Ammon's horn (tissue), 1 donor: Measurements from ENCODE around the gene CENPE.
"Not testable (repeated sequence)": the region's sequence is repeated elsewhere in the genome, so short reads cannot be mapped to it uniquely, and the experiment has no call there.

Experiments used
- DNase-seq: peaks from one replicate; pipeline ENCODE4 v3.0.0-alpha.2; 2016; ENCODE audit warnings: low spot score

The CENPE gene

DNA sequence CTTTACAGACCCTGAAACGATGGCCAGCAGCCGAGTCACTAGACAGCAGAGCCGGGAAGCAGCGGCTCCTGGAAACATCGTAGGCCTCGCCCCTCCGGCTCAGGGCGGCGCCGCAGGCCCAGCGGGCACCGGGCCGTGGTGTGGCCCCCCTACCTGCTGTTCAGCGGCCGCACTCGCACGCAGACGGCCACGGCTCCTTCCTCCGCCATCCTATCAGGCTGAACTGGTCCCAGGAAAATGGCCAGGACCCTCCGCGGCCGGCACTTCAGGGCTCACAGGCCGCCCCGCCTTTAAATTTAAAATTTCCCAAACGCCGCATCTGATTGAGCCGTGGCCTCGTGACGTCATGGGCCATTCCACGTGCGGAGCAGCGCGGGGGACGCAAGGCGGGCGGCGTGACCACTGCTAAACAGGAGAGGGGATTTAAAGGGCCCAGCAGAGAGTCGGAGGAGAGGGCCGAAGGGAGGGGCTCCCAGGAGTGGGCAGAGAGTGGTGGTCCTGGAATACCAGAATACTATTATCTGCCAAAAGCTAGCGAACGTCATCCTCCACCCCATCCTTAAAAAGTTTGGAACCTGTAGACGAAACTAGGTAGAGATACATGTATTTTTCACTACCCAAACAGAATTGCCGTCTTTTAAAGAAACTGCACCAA lies at the start of gene CENPE:
Gene CENPE, minus strand, starts transcription at position 233 of the 655 bp plus-strand sequence. Its CDS starts 24 bp downstream, at position 209.
- DNase-seq, result peak; percentile 86

GRCh38 chr4:103244251-103244650 lies 46.1 kb upstream of the CENPE start:
- no peak for DNase-seq

DNA sequence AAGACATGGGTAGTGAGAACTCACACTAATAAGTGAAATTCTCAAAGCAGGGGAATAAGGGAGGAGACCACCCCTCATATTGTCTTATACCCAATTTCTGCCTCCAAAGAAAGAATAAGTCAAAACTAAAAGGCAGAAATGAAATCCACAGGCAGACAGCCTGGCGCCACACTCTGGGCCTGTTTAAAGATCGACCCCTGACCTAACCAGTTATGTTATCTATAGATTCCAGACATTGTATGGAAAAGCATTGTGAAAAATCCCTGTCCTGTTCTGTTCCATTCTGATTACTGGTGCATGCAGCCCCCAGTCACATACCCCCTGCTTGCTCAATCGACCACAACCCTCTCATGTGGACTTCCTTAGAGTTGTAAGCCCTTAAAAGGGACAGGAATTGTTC lies 32.8 kb upstream of the CENPE start:
- DNase-seq, result not testable (repeated sequence)

DNA sequence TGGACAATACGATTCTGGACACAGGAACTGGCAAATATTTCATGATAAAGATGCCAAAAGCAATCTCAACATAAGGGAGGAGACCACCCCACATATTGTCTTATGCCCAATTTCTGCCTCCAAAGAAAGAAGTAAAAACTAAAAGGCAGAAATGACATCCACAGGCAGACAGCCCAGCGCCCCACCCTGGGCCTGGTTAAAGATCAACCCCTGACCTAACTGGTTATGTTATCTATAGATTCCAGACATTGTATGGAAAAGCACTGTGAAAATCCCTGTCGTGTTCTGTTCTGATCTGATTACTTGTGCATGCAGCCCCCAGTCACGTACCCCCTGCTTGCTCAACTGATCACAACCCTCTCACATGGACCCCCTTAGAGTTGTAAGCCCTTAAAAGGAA lies 25.4 kb upstream of the CENPE start:
- not testable (repeated sequence) for DNase-seq

DNA sequence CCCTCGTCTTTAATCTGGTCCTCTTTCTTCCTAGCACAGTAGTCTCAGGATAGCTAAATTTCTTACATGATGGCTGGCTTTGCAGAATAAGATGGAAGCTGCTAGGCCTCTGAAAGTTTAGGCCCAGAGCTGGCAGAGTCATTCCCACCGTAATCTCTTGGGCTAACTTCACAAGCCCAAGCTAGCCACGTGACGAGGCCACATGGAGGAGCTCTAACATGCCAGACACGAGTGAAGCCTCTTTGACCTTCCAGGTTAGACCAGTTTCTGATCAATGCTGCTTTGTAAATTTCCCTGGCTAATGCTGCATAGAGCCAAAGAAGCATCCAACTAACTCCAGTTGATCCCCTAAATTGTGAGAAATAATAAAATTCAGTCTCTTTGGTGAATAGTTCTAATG lies 9.5 kb upstream of the CENPE start:
- DNase-seq, result no peak

DNA sequence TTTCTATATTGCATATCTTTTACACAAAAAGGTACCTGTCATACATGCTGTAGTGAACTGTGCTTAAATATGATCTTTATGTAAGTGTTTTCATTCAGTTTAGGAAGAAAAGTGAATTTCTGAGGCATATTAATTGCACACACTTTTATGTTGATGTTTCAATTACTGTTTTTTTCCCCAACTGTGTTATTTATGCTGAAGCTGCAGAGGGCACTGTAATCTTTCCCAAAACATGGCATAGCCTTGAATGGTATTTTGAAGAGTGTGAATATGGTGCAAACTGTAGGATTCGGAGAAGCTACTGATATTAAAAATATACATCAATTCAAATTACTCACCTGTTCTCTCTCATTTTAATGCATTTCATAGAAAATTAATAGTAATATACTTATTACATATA lies 6.0 kb upstream of the CENPE start:
- peak; percentile 52 for DNase-seq

DNA sequence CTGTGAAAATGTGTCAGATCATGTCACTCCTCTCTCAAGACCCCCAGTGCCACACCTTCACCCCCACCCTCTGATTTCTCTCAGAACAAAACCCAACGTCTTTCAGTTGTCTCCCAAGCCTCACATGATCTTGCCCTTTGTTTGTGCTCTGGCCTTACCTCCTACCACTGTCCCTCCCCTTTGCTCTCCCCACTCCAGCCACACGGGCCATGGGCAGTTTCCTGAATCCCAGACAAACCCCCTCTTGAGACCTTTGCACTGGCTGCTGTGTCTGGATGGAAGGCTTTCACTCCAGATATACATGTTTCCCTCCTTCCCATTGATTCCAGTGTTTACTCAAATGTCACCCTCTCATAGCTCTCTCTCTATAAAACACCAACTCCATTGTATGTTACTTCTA lies 3.6 kb upstream of the CENPE start:
- no peak for DNase-seq

DNA sequence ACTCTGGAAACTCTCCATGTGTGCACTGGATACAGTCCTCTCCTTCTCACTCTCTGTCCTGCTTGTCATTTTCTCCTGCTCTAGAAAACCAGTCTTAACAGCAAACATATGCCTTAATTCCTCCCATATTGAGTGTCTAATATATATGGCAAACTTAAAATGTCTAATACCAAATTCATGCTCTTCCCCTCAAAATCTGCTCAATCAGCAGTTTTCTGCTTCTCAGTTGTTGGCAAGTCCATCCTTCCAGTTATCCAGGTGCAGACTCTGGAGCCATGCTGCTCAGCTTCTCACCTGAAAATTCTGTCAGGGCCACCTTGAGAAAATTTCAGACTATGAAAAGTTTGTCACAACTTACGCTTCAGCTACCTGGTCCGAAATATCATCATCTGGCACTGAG lies 3.1 kb upstream of the CENPE start:
- no peak for DNase-seq

DNA sequence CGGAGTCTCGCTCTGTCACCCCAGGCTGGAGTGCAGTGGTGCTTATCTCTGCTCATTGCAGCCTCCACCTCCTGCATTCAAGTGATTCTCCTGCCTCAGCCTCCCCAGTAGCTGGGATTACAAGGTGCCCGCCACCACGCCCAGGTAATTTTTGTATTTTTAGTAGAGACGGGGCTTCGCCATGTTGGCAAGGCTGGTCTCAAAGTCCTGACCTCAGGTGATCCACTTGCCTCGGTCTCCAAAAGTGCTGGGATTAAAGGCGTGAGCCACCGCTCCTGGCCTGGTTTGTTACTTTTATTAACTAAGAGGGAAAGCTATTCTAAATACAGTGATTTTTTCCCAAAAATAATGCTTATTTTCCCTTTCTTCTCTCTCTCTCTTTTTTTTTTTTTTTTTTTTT lies 866 bp upstream of the CENPE start:
- no peak for DNase-seq

GRCh38 chr4:103197765-103198110 lies 405 bp downstream of the CENPE start:
- no peak for DNase-seq

DNA sequence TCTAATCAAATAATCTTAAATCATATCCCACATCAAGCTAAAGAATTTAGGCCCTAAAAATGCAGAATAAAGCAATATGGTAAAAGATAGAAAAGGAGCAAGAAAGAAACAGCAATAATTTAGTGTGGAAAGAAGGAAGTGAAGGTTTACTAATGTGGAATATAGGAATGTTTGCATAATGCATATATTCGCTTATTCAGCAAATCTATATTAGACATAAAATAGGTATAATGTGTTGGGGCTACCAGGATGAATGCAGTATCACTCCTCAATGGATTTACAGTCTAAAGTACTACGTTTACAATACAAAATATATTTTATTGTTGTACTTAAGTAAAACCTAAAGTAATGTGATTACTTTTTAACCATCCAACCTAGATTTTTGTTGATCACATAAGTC lies 4.7 kb downstream of the CENPE start:
- DNase-seq, result no peak

GRCh38 chr4:103171006-103171405 lies 27.1 kb downstream of the CENPE start:
- DNase-seq, result no peak

DNA sequence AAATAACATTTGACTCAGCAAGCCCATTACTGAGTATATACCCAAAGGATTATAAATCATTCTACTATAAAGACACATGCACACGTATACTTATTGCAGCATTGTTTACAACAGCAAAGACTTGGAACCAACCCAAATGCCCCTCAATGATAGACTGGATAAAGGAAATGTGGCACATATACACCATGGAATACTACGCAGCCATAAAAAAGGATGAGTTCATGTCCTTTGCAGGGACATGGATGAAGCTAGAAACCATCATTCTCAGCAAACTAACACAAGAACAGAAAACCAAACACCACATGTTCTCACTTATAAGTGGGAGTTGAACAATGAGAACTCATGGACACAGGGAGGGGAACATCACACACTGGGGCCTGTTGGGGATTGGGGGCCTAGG lies 28.4 kb downstream of the CENPE start:
- DNase-seq, result not testable (repeated sequence)

DNA sequence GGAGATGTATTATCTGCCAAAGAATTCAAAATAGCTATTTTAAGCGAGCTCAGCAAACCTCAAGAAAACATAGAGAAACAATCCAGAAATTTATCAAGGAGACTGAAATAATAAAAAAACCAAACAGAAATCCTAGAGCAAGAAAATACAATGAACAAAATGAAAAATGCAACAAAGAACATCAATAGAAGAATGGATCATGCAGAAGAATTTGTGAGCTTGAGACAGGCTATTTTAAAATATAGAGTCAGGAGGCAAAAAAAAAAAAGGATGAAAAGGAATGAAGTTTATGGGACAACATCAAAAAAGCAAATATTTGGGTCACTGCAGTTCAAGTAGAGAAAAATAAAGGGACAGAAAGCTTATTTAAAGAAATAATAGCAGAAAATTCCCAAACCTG lies 29.1 kb downstream of the CENPE start:
- DNase-seq, result no peak

DNA sequence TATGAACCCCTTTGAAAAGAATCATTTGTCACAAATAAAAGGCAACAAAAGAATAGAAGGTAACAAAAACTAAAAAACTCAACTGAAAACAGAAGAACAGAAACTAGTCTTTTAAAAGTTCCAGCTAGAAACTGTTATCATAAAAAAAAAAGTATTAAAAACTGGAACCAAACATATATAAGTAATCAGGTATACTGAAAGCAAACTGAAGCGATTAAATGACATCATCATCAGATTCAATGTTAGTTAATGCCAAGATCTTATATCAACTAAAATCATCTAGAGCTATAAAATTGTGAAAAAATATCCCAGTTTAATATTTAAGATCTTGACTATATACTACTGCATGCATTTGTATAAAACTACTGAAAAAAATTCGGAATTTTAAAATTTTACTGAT lies 36.0 kb downstream of the CENPE start:
- no peak for DNase-seq

DNA sequence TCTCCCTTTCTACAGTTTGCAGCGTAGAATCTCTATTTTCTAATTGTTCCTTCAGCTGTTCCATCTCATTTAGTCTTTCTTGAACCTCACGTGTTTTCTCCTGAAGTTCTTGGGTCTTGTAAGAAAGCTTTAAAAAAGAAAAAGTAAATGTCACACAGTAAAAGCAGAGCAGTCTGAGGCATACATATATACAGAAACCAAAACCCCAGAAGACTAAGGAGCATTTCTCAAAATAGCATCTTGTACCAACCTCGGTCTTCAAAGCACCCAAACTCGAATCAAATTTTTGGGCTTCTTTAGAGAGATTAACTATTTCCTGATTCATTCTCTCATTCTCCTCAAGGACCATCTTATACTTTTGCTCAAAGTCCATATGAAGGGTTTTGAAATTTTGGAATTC lies 39.4 kb downstream of the CENPE start:
- no peak for DNase-seq

DNA sequence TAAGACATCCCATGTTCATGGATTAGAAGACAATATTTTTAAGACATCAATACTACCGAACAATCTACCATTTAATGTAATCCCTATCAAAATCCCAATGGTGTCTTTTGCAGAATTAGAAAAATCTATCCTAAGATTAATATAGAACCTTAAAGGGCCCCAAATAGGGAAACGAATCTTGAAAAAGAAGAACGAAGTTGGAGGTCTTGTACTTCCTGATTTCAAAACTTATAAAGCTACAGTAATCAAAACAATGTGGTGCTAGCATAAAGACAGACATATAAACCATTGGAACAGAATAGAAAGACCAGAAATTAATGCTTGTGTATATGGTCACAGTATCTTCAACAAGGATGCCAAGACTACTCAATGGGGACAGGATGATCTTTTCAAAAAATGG lies 42.0 kb downstream of the CENPE start:
- DNase-seq, result no peak

DNA sequence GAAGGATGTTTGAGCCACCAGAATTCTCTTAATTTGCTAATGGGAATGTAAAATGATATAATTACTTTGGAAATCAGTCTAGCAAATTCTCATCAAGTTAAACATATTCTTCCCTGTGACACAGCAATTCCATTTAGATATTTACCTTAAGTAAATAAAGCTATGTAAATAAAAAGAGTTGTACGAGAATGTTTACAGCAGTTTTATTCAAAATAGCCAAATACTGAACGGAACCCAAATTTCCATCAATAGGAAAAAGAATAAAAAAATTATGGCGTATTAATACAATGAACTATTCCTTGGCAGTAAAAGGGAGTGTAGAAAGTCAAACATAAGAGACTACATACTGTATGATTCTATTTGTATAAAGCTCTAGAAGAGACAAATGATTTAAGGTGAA lies 45.8 kb downstream of the CENPE start:
- DNase-seq, result no peak

DNA sequence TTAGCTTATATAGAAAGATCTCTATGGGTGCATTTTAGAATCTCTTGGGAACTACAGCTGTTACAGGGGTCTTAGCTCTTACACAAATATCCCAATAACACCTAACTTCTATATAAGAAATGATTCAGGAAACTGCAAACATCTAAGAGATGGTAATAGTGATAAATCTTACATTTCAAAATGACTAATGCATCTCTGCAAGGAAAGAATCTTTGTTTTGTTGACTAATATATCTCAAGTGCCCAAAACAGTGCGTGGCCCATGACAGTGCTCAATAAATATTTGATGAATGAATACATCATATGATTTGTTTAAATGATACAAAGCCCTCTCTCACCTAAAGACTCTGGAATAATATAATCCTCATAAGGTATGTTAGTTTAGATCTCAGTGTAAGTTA lies 47.5 kb downstream of the CENPE start:
- DNase-seq, result no peak

GRCh38 chr4:103144926-103145325 lies 53.2 kb downstream of the CENPE start:
- DNase-seq, result no peak

GRCh38 chr4:103137446-103137827 lies 60.7 kb downstream of the CENPE start:
- DNase-seq, result no peak

DNA sequence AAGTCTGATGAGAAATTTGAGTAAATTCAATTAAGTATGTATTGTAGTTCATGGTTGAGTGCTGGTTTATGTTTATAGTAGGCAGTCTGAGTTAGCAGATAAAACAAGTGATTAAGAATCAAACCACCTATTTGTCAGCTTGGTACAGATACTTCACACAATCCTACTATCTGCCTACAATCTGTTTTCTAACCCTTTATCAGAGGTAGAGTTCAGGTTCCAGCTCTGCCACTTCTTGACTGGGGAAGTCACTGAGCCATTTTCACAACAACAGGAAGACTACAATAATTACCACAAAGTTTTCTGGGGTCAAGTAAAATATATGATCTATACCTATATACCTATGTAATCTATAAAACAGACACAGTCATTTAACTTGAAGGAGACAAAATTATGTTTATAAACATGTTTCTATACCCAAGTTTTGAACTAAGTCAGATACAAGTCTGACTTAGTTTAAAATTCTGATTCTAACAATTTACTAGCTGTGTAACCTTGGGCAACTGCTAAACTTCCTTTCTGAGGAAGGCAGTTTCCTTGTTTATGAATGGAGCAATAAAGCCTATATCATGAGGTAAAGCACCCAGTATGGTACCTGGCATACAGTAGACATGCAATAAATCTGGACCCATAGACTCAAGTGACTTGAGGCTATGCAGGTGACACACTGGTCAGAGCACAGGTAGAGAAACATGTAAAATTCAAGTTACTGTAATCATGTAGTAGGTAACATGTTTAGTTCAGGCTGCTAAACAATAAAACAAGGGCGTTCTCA lies 61.3 kb downstream of the CENPE start:
- DNase-seq, result no peak

GRCh38 chr4:103129174-103129573 lies 69.0 kb downstream of the CENPE start:
- no peak for DNase-seq

DNA sequence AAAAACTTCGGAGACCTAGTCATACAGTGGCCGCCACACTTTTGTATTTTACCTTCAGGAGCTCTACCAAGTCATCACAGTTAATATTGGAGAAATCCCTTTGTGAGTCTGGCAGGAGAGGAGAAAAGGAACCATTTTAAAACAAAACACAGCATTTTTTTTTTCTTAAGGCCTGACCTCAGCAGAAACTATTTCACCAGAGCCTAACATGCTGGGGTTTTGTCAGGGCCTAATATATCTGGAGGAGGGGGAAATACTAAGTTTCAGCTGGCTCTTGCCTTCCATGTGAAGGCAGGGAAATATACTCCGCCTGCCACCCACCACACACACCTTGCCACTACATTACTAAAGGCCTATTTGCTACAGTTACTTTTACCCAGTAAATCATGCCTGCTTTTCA lies 72.0 kb downstream of the CENPE start:
- no peak for DNase-seq
